Measurements from ENCODE around the gene IL19. TPM values are rescaled to one million over a fixed set of nuclear protein-coding genes. Genes with fewer than 3 reads are reported as not detected.

Gene IL19
- total and polyA plus RNA-seq, 9 of the 15 experiments (the other 6 are each of a cell fraction or from before 2014, with no cell fraction given) = not detected

DNA sequence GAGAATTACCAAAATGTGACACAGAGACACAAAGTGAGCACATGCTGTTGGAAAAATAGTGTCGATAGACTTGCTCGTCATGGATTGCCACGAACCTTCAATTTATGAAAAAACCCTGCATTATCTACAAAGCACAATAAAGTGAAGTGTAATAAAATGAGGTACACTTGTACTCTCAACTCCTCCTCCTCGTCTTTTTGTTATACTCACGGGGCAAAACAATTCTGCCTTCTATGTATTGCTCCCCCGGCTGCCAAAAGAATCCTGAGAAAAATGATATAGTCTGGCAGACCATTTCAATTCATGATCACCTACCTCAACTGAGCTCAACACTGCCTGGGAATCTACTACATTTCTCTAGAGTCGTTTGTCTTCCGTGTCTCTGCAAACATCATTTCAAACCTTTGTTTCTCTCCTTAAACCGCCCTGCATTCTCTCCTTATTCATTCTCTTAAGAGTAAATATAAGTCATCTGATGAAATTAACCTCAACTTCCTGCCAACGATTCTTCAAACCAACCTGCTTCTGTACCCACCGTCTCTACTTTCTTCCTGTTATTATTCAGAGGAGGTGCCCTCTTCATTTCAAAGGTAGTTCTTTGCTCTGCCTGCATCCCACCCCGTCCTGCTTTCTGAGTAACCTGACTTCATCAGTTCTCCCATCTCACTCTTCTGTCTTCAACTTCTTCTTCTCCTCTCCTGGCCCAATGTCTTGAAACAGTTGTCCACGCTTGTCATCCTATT, 12.9 kb upstream of the IL19 start (continued):
- TF ChIP-seq, protein P1, sequence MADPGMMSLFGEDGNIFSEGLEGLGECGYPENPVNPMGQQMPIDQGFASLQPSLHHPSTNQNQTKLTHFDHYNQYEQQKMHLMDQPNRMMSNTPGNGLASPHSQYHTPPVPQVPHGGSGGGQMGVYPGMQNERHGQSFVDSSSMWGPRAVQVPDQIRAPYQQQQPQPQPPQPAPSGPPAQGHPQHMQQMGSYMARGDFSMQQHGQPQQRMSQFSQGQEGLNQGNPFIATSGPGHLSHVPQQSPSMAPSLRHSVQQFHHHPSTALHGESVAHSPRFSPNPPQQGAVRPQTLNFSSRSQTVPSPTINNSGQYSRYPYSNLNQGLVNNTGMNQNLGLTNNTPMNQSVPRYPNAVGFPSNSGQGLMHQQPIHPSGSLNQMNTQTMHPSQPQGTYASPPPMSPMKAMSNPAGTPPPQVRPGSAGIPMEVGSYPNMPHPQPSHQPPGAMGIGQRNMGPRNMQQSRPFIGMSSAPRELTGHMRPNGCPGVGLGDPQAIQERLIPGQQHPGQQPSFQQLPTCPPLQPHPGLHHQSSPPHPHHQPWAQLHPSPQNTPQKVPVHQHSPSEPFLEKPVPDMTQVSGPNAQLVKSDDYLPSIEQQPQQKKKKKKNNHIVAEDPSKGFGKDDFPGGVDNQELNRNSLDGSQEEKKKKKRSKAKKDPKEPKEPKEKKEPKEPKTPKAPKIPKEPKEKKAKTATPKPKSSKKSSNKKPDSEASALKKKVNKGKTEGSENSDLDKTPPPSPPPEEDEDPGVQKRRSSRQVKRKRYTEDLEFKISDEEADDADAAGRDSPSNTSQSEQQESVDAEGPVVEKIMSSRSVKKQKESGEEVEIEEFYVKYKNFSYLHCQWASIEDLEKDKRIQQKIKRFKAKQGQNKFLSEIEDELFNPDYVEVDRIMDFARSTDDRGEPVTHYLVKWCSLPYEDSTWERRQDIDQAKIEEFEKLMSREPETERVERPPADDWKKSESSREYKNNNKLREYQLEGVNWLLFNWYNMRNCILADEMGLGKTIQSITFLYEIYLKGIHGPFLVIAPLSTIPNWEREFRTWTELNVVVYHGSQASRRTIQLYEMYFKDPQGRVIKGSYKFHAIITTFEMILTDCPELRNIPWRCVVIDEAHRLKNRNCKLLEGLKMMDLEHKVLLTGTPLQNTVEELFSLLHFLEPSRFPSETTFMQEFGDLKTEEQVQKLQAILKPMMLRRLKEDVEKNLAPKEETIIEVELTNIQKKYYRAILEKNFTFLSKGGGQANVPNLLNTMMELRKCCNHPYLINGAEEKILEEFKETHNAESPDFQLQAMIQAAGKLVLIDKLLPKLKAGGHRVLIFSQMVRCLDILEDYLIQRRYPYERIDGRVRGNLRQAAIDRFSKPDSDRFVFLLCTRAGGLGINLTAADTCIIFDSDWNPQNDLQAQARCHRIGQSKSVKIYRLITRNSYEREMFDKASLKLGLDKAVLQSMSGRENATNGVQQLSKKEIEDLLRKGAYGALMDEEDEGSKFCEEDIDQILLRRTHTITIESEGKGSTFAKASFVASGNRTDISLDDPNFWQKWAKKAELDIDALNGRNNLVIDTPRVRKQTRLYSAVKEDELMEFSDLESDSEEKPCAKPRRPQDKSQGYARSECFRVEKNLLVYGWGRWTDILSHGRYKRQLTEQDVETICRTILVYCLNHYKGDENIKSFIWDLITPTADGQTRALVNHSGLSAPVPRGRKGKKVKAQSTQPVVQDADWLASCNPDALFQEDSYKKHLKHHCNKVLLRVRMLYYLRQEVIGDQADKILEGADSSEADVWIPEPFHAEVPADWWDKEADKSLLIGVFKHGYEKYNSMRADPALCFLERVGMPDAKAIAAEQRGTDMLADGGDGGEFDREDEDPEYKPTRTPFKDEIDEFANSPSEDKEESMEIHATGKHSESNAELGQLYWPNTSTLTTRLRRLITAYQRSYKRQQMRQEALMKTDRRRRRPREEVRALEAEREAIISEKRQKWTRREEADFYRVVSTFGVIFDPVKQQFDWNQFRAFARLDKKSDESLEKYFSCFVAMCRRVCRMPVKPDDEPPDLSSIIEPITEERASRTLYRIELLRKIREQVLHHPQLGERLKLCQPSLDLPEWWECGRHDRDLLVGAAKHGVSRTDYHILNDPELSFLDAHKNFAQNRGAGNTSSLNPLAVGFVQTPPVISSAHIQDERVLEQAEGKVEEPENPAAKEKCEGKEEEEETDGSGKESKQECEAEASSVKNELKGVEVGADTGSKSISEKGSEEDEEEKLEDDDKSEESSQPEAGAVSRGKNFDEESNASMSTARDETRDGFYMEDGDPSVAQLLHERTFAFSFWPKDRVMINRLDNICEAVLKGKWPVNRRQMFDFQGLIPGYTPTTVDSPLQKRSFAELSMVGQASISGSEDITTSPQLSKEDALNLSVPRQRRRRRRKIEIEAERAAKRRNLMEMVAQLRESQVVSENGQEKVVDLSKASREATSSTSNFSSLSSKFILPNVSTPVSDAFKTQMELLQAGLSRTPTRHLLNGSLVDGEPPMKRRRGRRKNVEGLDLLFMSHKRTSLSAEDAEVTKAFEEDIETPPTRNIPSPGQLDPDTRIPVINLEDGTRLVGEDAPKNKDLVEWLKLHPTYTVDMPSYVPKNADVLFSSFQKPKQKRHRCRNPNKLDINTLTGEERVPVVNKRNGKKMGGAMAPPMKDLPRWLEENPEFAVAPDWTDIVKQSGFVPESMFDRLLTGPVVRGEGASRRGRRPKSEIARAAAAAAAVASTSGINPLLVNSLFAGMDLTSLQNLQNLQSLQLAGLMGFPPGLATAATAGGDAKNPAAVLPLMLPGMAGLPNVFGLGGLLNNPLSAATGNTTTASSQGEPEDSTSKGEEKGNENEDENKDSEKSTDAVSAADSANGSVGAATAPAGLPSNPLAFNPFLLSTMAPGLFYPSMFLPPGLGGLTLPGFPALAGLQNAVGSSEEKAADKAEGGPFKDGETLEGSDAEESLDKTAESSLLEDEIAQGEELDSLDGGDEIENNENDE (IDR thresholded peaks at IDR 0.05; ENCODE audit: low read depth, low read length) = no peak
- TF ChIP-seq SPI1 (IDR thresholded peaks at IDR 0.05; ENCODE audit: borderline replicate concordance, low read depth, low read length) = no peak

Data from K562 (cell line).